IMR-90 (cell line): ENCODE measurements around the gene RIMS4. TPM values are rescaled to one million over a fixed set of nuclear protein-coding genes. Genes with fewer than 3 reads are reported as not detected.

Source experiments
- ATAC-seq: fragments of 200-7000 bp; cut with Tn5 transposase; 2 replicates; pipeline ENCODE4 v1.9.1; 2020; ENCODE audit warnings: low read depth, mild to moderate bottlenecking, moderate library complexity
- BruUV-seq: library from RNA; stranded (reverse); fragments of 400-500 nt; replicated peaks from 2 replicates; lab custom pipeline; 2021; lab: Mats Ljungman, UMichigan
- CTCF ChIA-PET: fragments of 300-600 bp; formaldehyde crosslinking; extraction: SDS; loops from one replicate; lab custom pipeline; 2021; ENCODE audit warnings: antibody characterized with exemption; lab: Yijun Ruan, JAX
- POLR2A ChIA-PET: fragments of 300-600 bp; sonication (Branson Sonifier 250); formaldehyde crosslinking; loops from one replicate; lab custom pipeline; 2022; ENCODE audit warnings: antibody characterized with exemption; ENCODE audit not compliant: unreplicated experiment; lab: Charles Lee
- DNase-seq: peaks from one replicate; pipeline ENCODE4 v3.0.0; 2013
- H2AFZ ChIP-seq: replicated peaks from 2 replicates; pipeline ENCODE3; 2013; ENCODE audit warnings: low read length, mild to moderate bottlenecking; ENCODE audit not compliant: poor library complexity
- H2AK5ac ChIP-seq: 2 replicates; pipeline ENCODE4 v1.6.1; 2013; ENCODE audit warnings: low read depth, low read length, inconsistent platforms
- H2AK9ac ChIP-seq: replicated peaks from 2 replicates; pipeline ENCODE3; 2013; ENCODE audit warnings: mild to moderate bottlenecking, low read depth, low read length, moderate library complexity; ENCODE audit not compliant: poor library complexity
- H2BK120ac ChIP-seq: 2 replicates; pipeline ENCODE4 v1.6.1; 2013; ENCODE audit warnings: low read depth, low read length, inconsistent platforms
- H2BK15ac ChIP-seq: 3 replicates; pipeline ENCODE4 v1.6.1; 2013; ENCODE audit warnings: low read depth, low read length, inconsistent platforms
- H2BK20ac ChIP-seq: 2 replicates; pipeline ENCODE4 v1.6.1; 2013; ENCODE audit warnings: low read depth, mild to moderate bottlenecking, inconsistent platforms, low read length, moderate library complexity
- H2BK5ac ChIP-seq: 2 replicates; pipeline ENCODE4 v1.6.1; 2013; ENCODE audit warnings: mild to moderate bottlenecking, low read depth, low read length, inconsistent platforms; ENCODE audit not compliant: poor library complexity, severe bottlenecking
- H3K14ac ChIP-seq: replicated peaks from 2 replicates; pipeline ENCODE4 v1.6.1; 2013; ENCODE audit warnings: low read depth, low read length, inconsistent platforms
- H3K18ac ChIP-seq: 2 replicates; pipeline ENCODE4 v1.6.1; 2013; ENCODE audit warnings: low read depth, low read length, control low read depth
- H3K23ac ChIP-seq: 2 replicates; pipeline ENCODE4 v1.6.1; 2013; ENCODE audit warnings: low read depth, low read length, inconsistent platforms
- H3K27ac ChIP-seq: 2 replicates; pipeline ENCODE4 v1.5.1; 2013; ENCODE audit warnings: mild to moderate bottlenecking, control low read depth, low read length; ENCODE audit not compliant: insufficient read depth
- H3K27me3 ChIP-seq: 2 replicates; pipeline ENCODE4 v1.6.1; 2013; ENCODE audit warnings: low read length; ENCODE audit not compliant: control insufficient read depth, insufficient read depth
- H3K36me3 ChIP-seq: 2 replicates; pipeline ENCODE4 v1.6.1; 2013; ENCODE audit warnings: low read length, mixed read lengths; ENCODE audit not compliant: control insufficient read depth, insufficient read depth
- H3K4ac ChIP-seq: 2 replicates; pipeline ENCODE4 v1.6.1; 2013; ENCODE audit warnings: low read depth, low read length, inconsistent platforms
- H3K4me1 ChIP-seq: 2 replicates; pipeline ENCODE4 v1.6.1; 2013; ENCODE audit warnings: low read length, mixed read lengths; ENCODE audit not compliant: control insufficient read depth, insufficient read depth
- H3K4me2 ChIP-seq: 2 replicates; pipeline ENCODE4 v1.6.1; 2013; ENCODE audit warnings: low read depth, mild to moderate bottlenecking, control low read depth, low read length, moderate library complexity
- H3K4me3 ChIP-seq: 2 replicates; pipeline ENCODE4 v1.5.1; 2013; ENCODE audit warnings: low read depth, mild to moderate bottlenecking, control low read depth, low read length, moderate library complexity; ENCODE audit not compliant: insufficient read depth
- H3K56ac ChIP-seq: 2 replicates; pipeline ENCODE4 v1.6.1; 2013; ENCODE audit warnings: low read length, inconsistent platforms; ENCODE audit not compliant: insufficient read depth; ENCODE audit errors: extremely low read depth
- H3K79me1 ChIP-seq, 2 experiments: 2 replicates each; pipeline ENCODE4 v1.6.1; 2013; ENCODE audit warnings: low read length in 2 of 2, inconsistent platforms in 1 of 2, low read depth in 1 of 2
- H3K9ac ChIP-seq: 2 replicates; pipeline ENCODE4 v1.6.1; 2013; ENCODE audit warnings: low read depth, low read length, control low read depth
- H3K9me1 ChIP-seq: 2 replicates; pipeline ENCODE4 v1.6.1; 2013; ENCODE audit warnings: low read length, inconsistent platforms; ENCODE audit not compliant: insufficient read depth
- H3K9me3 ChIP-seq: 2 replicates; pipeline ENCODE4 v1.6.1; 2013; ENCODE audit warnings: low read length; ENCODE audit not compliant: control insufficient read depth, insufficient read depth
- H4K20me1 ChIP-seq: 2 replicates; pipeline ENCODE4 v1.6.1; 2013; ENCODE audit warnings: low read length, inconsistent platforms; ENCODE audit not compliant: insufficient read depth
- H4K5ac ChIP-seq: 2 replicates; pipeline ENCODE4 v1.6.1; 2013; ENCODE audit warnings: mild to moderate bottlenecking, low read depth, low read length, control low read depth
- H4K8ac ChIP-seq, 2 experiments: 2 replicates each; pipeline ENCODE4 v1.6.1; 2013; ENCODE audit warnings: low read depth in 2 of 2, low read length in 2 of 2, control low read depth in 1 of 2, inconsistent platforms in 1 of 2
- H4K91ac ChIP-seq: 2 replicates; pipeline ENCODE4 v1.6.1; 2013; ENCODE audit warnings: low read depth, low read length, inconsistent platforms; ENCODE audit not compliant: insufficient read depth
- WGBS, 2 experiments: methylation state at CpG; one replicate each; pipeline versions ENCODE4 v1.1.5 to v1.1.7; 2013; ENCODE audit warnings: missing lambda C conversion rate in 2 of 2; ENCODE audit not compliant: insufficient read length in 1 of 2; ENCODE audit errors: extremely low coverage in 2 of 2; 5-methylcytosine and 5-hydroxymethylcytosine counted together
- dilution Hi-C: fragments of 300-500 bp; cut with HindIII; formaldehyde crosslinking; loops from one replicate; pipeline ENCODE4 v1.14.3; 2018; ENCODE audit warnings: low sequenced_read_pairs; ENCODE audit not compliant: unreplicated experiment
- in situ Hi-C: fragments of 300-500 bp; cut with MboI; formaldehyde crosslinking; loops from 3 replicates; pipeline ENCODE4 v1.14.3; 2019; ENCODE audit warnings: low sequenced_read_pairs, inconsistent platforms, mixed read lengths
- intact Hi-C: fragments of 100-400 bp; cut with micrococcal nuclease; formaldehyde crosslinking; loops from 2 replicates; pipeline ENCODE4 v1.10.0; 2022
- polyA plus RNA-seq, 3 experiments: library from polyadenylated mRNA; depleted of rRNA; stranded (reverse); fragments of >200 nt; gene quantifications; 2 replicates each; pipeline ENCODE4 v1.2.3, GENCODE V29; 2012; ENCODE audit warnings: low replicate concordance in 1 of 3
- total RNA-seq: library from RNA; depleted of rRNA; stranded (reverse); fragments of >200 nt; gene quantifications from 2 replicates; pipeline ENCODE4 v1.2.3, GENCODE V29; 2012
- TF ChIP-seq, protein P1 (sequence below): fragments of 150-350 bp; IDR thresholded peaks from 2 replicates; pipeline ENCODE4 v1.6.1; 2016; ENCODE audit warnings: low read depth, mild to moderate bottlenecking, low read length, moderate library complexity, borderline replicate concordance

The RIMS4 gene
- total and polyA plus RNA-seq, 2 of the 4 experiments (the other 2 are of a cell fraction): not detected

DNA sequence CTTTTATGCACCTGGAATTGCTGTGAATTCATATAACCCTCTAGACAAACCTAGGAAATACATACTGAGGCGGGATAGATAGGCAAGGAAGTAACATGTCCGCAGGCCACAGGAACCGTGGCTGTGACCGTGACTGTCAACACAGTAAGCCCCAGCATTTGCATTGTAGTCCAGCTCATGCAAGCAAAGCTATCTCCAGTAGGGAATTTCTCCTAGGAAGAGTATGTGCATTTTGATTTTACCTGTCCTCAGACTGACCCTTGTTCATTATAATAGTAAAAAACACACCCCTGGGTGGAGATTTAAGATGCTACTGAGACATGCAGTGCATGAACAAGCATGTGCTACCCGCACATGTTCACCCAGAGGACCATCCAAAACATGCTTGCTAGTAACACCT is 30.5 kb upstream of the RIMS4 start:
- TF ChIP-seq, protein P1, sequence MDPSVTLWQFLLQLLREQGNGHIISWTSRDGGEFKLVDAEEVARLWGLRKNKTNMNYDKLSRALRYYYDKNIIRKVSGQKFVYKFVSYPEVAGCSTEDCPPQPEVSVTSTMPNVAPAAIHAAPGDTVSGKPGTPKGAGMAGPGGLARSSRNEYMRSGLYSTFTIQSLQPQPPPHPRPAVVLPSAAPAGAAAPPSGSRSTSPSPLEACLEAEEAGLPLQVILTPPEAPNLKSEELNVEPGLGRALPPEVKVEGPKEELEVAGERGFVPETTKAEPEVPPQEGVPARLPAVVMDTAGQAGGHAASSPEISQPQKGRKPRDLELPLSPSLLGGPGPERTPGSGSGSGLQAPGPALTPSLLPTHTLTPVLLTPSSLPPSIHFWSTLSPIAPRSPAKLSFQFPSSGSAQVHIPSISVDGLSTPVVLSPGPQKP: no peak
- in situ Hi-C loops: no loop called here
- Histone ChIP-seq H2BK15ac (no peak overlapping the region), H3K36me3 (no peaks in the 10 kb centered on the region), H3K9me3 (no peaks in the 10 kb centered on the region), H2AK9ac (no peak overlapping the region), H2BK120ac (no peak overlapping the region), H2AFZ (no peak overlapping the region), H3K4ac (no peak overlapping the region), H3K27me3 (peaks cover 22% of the 10 kb centered on the region), H4K20me1 (no peaks in the 10 kb centered on the region), H3K9me1 (no peaks in the 10 kb centered on the region), H3K14ac (no peak overlapping the region), H3K4me1 (no peaks in the 10 kb centered on the region), H2BK20ac (no peak overlapping the region), H4K8ac (no peak overlapping the region), H3K9ac (no peak overlapping the region), H3K4me3 (no peak overlapping the region), H3K18ac (no peak overlapping the region), H2AK5ac (no peak overlapping the region), H3K27ac (no peak overlapping the region), H3K56ac (no peak overlapping the region), H3K23ac (no peak overlapping the region), H4K91ac (no peak overlapping the region), H4K5ac (no peak overlapping the region), H3K79me1 (no peaks in the 10 kb centered on the region), H2BK5ac (no peak overlapping the region), H3K4me2 (no peak overlapping the region)
- ChIA-PET CTCF (no interaction called here), POLR2A (no interaction called here)
- dilution Hi-C loops: no loop called here
- DNase-seq (no peak), ATAC-seq (no peak)
- intact Hi-C loops: no loop called here
- WGBS, 2 experiments: 33% methylated on average over 1 of the region's 5 CpGs; no CpG with 5 or more reads in 1 of the 2 experiments
- no TSS peak for BruUV-seq
